Loucy (cell line): ENCODE data around the gene JAM3.

Experiments
- EZH2phosphoT487 ChIP-seq: fragments of 200-600 bp; IDR thresholded peaks from 2 replicates; pipeline ENCODE4 v1.6.1; 2018; ENCODE audit warnings: antibody characterized with exemption, mild to moderate bottlenecking, moderate library complexity, borderline replicate concordance
- TF ChIP-seq, protein P1 (sequence below): fragments of 200-600 bp; sonication (generic); conservative IDR thresholded peaks from 2 replicates; pipeline ENCODE4 v1.5.1; 2014; ENCODE audit warnings: mild to moderate bottlenecking, antibody characterized with exemption, low read length

DNA sequence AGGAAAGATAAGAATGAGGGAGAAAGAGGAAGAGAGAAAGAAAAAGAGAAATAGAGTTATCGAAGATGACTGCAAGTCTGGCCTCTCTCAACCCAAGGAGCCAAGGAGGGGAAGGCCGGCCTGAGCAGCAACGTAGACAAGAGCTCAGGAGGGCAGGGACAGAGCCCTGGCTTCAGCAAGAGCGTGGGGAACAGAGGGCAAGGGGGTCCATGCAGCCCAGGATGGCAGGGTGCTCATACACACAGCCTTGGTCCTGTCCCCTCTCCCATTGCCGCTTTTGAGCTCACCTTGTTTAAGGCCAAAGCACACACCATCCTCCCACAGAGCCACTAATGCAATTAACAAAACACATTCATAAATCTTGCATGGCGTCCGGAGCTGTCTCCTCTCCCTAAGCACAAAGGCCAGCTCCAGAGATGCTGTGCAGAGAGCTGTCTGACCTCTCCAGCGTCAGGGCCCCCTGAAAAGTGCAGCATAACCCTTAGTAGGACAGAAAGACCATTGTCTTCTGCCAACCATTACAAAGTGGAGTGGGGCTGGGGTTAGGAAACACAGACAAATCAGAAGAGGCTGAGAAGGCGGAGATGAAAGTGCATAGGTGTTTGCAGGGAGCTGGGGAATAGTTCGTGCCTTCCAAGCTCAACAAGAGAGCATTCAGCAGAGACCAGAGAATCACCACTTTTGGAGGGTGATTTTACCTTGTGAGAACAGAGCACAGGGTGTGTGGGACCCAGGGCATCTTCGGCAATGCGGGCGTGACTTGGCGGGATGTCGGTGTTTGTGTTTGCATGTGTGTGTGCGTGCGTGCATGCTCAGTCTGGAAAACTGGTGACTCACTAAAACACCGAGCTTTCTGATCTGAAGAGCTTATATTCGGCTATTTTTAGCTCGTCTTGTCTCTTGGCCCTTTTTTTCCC, 28.2 kb upstream of the JAM3 start:
- TF ChIP-seq, protein P1, sequence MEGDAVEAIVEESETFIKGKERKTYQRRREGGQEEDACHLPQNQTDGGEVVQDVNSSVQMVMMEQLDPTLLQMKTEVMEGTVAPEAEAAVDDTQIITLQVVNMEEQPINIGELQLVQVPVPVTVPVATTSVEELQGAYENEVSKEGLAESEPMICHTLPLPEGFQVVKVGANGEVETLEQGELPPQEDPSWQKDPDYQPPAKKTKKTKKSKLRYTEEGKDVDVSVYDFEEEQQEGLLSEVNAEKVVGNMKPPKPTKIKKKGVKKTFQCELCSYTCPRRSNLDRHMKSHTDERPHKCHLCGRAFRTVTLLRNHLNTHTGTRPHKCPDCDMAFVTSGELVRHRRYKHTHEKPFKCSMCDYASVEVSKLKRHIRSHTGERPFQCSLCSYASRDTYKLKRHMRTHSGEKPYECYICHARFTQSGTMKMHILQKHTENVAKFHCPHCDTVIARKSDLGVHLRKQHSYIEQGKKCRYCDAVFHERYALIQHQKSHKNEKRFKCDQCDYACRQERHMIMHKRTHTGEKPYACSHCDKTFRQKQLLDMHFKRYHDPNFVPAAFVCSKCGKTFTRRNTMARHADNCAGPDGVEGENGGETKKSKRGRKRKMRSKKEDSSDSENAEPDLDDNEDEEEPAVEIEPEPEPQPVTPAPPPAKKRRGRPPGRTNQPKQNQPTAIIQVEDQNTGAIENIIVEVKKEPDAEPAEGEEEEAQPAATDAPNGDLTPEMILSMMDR: no peak
- no peak for TF ChIP-seq EZH2phosphoT487
